Liver (tissue), 9 donors: ENCODE measurements around the gene CALY. TPM values are rescaled to one million over a fixed set of nuclear protein-coding genes. Genes with fewer than 3 reads are reported as not detected.

ENCODE experiments used
- DNase-seq: peaks from one replicate; pipeline ENCODE4 v3.0.0-alpha.2; 2017; ENCODE audit warnings: low spot score
- H3K27ac ChIP-seq, 2 donors: one replicate each; pipeline ENCODE4 v1.7.0; 2013; ENCODE audit warnings: inconsistent platforms in 2 of 2, low read length in 2 of 2, control low read depth in 1 of 2, low read depth in 1 of 2, mild to moderate bottlenecking in 1 of 2
- H3K27me3 ChIP-seq, 4 donors: one replicate each; pipeline versions ENCODE4 v1.6.1 to v1.7.0; 2013; ENCODE audit warnings: low read length in 3 of 4, inconsistent platforms in 1 of 4, mild to moderate bottlenecking in 1 of 4, moderate library complexity in 1 of 4; ENCODE audit not compliant: control insufficient read depth in 4 of 4, insufficient read depth in 4 of 4
- H3K36me3 ChIP-seq, 4 donors: one replicate each; pipeline versions ENCODE4 v1.6.1 to v1.7.0; 2013; ENCODE audit warnings: low read length in 3 of 4, mild to moderate bottlenecking in 3 of 4, low read depth in 1 of 4, moderate library complexity in 1 of 4; ENCODE audit not compliant: control insufficient read depth in 4 of 4, insufficient read depth in 3 of 4
- H3K4me1 ChIP-seq, 4 donors: one replicate each; pipeline versions ENCODE4 v1.6.1 to v1.7.0; 2013; ENCODE audit warnings: low read length in 3 of 4, mild to moderate bottlenecking in 3 of 4, moderate library complexity in 1 of 4; ENCODE audit not compliant: control insufficient read depth in 4 of 4, insufficient read depth in 4 of 4
- H3K4me3 ChIP-seq, 3 donors: one replicate each; pipeline versions ENCODE4 v1.6.1 to v1.7.0; 2013; ENCODE audit warnings: low read length in 3 of 3, control low read depth in 1 of 3, low read depth in 1 of 3, mild to moderate bottlenecking in 1 of 3
- H3K9ac ChIP-seq, 2 donors: one replicate each; pipeline ENCODE4 v1.7.0; 2013; ENCODE audit warnings: low read length in 2 of 2, mild to moderate bottlenecking in 2 of 2, moderate library complexity in 2 of 2, control low read depth in 1 of 2, low read depth in 1 of 2
- H3K9me3 ChIP-seq, 4 donors: one replicate each; pipeline versions ENCODE4 v1.6.1 to v1.7.0; 2013; ENCODE audit warnings: low read length in 3 of 4; ENCODE audit not compliant: control insufficient read depth in 4 of 4
- EGR1 ChIP-seq, 2 donors: IDR thresholded peaks; 2 replicates each; pipeline ENCODE4 v1.6.1; 2016 to 2018; ENCODE audit warnings: antibody characterized with exemption in 2 of 2, low read depth in 2 of 2
- FOXA1 ChIP-seq: IDR thresholded peaks from 2 replicates; pipeline ENCODE4 v1.6.1; 2016; ENCODE audit warnings: antibody characterized with exemption
- FOXA2 ChIP-seq: IDR thresholded peaks from 2 replicates; pipeline ENCODE4 v1.6.1; 2016; ENCODE audit warnings: antibody characterized with exemption
- GABPA ChIP-seq, 2 donors: IDR thresholded peaks in 1 of 2; conservative IDR thresholded peaks in 1 of 2; 2 replicates each; pipeline ENCODE4 v1.6.1; 2016; ENCODE audit warnings: antibody characterized with exemption in 2 of 2, mild to moderate bottlenecking in 1 of 2, moderate library complexity in 1 of 2
- HNF4A ChIP-seq, 2 donors: conservative IDR thresholded peaks; 2 replicates each; pipeline ENCODE4 v1.6.1; 2016; ENCODE audit warnings: antibody characterized with exemption in 2 of 2, mild to moderate bottlenecking in 2 of 2
- HNF4G ChIP-seq: IDR thresholded peaks from 2 replicates; pipeline ENCODE4 v1.6.1; 2016; ENCODE audit warnings: antibody characterized with exemption
- JUND ChIP-seq, 2 donors: IDR thresholded peaks; 2 replicates each; pipeline ENCODE4 v1.6.1; 2016; ENCODE audit warnings: antibody characterized with exemption in 2 of 2
- RAD21 ChIP-seq, 2 donors: IDR thresholded peaks; 2 replicates each; pipeline ENCODE4 v1.6.1; 2016; ENCODE audit warnings: antibody characterized with exemption in 2 of 2, mild to moderate bottlenecking in 2 of 2
- RXRA ChIP-seq, 2 donors: IDR thresholded peaks; 2 replicates each; pipeline ENCODE4 v1.6.1; 2017 to 2018; ENCODE audit warnings: antibody characterized with exemption in 2 of 2, mild to moderate bottlenecking in 1 of 2
- SP1 ChIP-seq: IDR thresholded peaks from 2 replicates; pipeline ENCODE4 v1.6.1; 2018; ENCODE audit warnings: antibody characterized with exemption, mild to moderate bottlenecking
- TAF1 ChIP-seq: conservative IDR thresholded peaks from 2 replicates; pipeline ENCODE4 v1.6.1; 2016; ENCODE audit warnings: antibody characterized with exemption, mild to moderate bottlenecking
- YY1 ChIP-seq: IDR thresholded peaks from 2 replicates; pipeline ENCODE4 v1.6.1; 2016; ENCODE audit warnings: antibody characterized with exemption, mild to moderate bottlenecking
- WGBS: extraction: QIAGEN DNeasy Blood & Tissue Kit; methylation state at CpG from one replicate; pipeline ENCODE4 v1.1.7; 2013; 5-methylcytosine and 5-hydroxymethylcytosine counted together
- polyA plus RNA-seq, 2 donors: library from polyadenylated mRNA; stranded (reverse) in 1 of 2; unstranded in 1 of 2; fragments of 200-250 nt in 1 of 2; fragments of >200 nt in 1 of 2; fragmentation: Nextera tagmentation in 1 of 2; extraction: Ambion mirVana in 1 of 2; gene quantifications; one replicate each; pipeline versions ENCODE4 v1.2.1 to v1.2.3, GENCODE V29; 2013 to 2015
- total RNA-seq, 2 donors: library from RNA; depleted of rRNA; stranded (reverse); fragments of >200 nt; gene quantifications; one replicate each; pipeline ENCODE4 v1.2.3, GENCODE V29; 2014
- TF ChIP-seq, protein P1 (sequence below): fragments of 150-350 bp; IDR thresholded peaks from 2 replicates; pipeline ENCODE4 v1.5.1; 2017; ENCODE audit warnings: improper control_type of control experiment, low read depth, low read length; ENCODE audit not compliant: missing input control
- TF ChIP-seq, protein P2 (sequence below): IDR thresholded peaks from 2 replicates; pipeline ENCODE4 v1.6.1; 2016; ENCODE audit warnings: antibody characterized with exemption
- TF ChIP-seq, protein P3 (sequence below): IDR thresholded peaks from 2 replicates; pipeline ENCODE4 v1.6.1; 2016; ENCODE audit warnings: antibody characterized with exemption
- TF ChIP-seq, protein P4 (sequence below): IDR thresholded peaks from 2 replicates; pipeline ENCODE4 v1.6.1; 2016; ENCODE audit warnings: antibody characterized with exemption
- TF ChIP-seq, protein P5 (sequence below): IDR thresholded peaks from 2 replicates; pipeline ENCODE4 v1.6.1; 2016; ENCODE audit warnings: antibody characterized with exemption, mild to moderate bottlenecking
- donor health status: healthy.
- donor health status: healthy.
- donor health status: healthy.
- donor health status: healthy.
- donor health status: healthy.

The CALY gene
- total and polyA plus RNA-seq, 4 donors = 0.07 TPM; not detected in 3

DNA sequence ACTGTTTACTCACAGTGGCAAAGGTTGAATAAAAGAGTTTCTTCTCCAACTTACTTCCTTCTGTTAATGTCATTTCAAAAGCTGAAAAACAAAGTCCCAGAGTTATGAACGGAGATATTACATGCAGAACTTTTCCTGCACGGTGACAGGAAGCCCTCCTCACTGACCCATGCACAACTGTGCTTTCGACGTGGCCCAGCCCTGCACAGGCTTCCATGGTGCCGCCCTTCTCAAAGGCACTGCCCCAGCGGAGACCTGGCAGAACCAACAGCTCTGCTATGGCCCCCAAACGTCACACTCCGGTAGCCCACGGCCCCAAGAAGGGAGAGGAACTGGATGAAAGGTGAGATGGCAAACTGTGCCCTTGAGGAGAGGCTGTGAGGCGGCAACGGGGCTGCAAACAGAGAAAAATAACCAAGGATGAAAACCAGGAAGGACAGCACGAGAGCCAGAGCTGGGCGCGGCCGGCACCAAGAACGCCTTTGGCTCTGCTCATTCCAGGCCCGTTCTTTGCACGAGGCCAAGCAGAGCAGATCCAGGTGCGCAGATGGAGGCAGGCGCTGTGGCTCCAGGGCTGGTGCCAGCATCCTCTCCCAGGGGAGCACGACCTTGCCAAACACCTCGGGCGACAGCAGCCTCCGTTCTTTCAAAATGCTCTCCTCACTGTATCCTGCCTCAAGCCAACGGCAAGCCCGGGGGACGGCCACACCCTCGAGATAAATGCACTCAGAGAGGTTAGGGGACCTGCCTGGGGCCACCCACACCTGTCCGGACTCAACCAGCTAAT is 28.1 kb upstream of the CALY start:
- TF ChIP-seq, protein P1, sequence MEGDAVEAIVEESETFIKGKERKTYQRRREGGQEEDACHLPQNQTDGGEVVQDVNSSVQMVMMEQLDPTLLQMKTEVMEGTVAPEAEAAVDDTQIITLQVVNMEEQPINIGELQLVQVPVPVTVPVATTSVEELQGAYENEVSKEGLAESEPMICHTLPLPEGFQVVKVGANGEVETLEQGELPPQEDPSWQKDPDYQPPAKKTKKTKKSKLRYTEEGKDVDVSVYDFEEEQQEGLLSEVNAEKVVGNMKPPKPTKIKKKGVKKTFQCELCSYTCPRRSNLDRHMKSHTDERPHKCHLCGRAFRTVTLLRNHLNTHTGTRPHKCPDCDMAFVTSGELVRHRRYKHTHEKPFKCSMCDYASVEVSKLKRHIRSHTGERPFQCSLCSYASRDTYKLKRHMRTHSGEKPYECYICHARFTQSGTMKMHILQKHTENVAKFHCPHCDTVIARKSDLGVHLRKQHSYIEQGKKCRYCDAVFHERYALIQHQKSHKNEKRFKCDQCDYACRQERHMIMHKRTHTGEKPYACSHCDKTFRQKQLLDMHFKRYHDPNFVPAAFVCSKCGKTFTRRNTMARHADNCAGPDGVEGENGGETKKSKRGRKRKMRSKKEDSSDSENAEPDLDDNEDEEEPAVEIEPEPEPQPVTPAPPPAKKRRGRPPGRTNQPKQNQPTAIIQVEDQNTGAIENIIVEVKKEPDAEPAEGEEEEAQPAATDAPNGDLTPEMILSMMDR = no peak
- TF ChIP-seq, protein P2, sequence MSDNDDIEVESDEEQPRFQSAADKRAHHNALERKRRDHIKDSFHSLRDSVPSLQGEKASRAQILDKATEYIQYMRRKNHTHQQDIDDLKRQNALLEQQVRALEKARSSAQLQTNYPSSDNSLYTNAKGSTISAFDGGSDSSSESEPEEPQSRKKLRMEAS = no peak
- TF ChIP-seq, protein P3, sequence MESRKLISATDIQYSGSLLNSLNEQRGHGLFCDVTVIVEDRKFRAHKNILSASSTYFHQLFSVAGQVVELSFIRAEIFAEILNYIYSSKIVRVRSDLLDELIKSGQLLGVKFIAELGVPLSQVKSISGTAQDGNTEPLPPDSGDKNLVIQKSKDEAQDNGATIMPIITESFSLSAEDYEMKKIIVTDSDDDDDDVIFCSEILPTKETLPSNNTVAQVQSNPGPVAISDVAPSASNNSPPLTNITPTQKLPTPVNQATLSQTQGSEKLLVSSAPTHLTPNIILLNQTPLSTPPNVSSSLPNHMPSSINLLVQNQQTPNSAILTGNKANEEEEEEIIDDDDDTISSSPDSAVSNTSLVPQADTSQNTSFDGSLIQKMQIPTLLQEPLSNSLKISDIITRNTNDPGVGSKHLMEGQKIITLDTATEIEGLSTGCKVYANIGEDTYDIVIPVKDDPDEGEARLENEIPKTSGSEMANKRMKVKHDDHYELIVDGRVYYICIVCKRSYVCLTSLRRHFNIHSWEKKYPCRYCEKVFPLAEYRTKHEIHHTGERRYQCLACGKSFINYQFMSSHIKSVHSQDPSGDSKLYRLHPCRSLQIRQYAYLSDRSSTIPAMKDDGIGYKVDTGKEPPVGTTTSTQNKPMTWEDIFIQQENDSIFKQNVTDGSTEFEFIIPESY = no peak
- TF ChIP-seq HNF4A (conservative IDR thresholded peaks at IDR 0.05) (no peak), YY1 (no peak), HNF4G (no peak), FOXA1 (no peak), JUND (IDR thresholded peaks at IDR 0.05) (no peak), TAF1 (no peak), EGR1 (IDR thresholded peaks at IDR 0.05; ENCODE audit: low read depth in 2 of 2) (no peak), GABPA (IDR thresholded peaks at IDR 0.05 in 1 of 2, conservative IDR thresholded peaks at IDR 0.05 in 1 of 2) (no peak), FOXA2 (no peak)
- TF ChIP-seq, protein P4, sequence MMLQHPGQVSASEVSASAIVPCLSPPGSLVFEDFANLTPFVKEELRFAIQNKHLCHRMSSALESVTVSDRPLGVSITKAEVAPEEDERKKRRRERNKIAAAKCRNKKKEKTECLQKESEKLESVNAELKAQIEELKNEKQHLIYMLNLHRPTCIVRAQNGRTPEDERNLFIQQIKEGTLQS = no peak
- TF ChIP-seq, protein P5, sequence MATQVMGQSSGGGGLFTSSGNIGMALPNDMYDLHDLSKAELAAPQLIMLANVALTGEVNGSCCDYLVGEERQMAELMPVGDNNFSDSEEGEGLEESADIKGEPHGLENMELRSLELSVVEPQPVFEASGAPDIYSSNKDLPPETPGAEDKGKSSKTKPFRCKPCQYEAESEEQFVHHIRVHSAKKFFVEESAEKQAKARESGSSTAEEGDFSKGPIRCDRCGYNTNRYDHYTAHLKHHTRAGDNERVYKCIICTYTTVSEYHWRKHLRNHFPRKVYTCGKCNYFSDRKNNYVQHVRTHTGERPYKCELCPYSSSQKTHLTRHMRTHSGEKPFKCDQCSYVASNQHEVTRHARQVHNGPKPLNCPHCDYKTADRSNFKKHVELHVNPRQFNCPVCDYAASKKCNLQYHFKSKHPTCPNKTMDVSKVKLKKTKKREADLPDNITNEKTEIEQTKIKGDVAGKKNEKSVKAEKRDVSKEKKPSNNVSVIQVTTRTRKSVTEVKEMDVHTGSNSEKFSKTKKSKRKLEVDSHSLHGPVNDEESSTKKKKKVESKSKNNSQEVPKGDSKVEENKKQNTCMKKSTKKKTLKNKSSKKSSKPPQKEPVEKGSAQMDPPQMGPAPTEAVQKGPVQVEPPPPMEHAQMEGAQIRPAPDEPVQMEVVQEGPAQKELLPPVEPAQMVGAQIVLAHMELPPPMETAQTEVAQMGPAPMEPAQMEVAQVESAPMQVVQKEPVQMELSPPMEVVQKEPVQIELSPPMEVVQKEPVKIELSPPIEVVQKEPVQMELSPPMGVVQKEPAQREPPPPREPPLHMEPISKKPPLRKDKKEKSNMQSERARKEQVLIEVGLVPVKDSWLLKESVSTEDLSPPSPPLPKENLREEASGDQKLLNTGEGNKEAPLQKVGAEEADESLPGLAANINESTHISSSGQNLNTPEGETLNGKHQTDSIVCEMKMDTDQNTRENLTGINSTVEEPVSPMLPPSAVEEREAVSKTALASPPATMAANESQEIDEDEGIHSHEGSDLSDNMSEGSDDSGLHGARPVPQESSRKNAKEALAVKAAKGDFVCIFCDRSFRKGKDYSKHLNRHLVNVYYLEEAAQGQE = no peak
- WGBS = 72% methylated on average over 29 of the region's 29 CpGs
- H3K27ac ChIP-seq = no peak overlapping the region
- peaks cover 30 to 70% (median 54%) of the 10 kb centered on the region in 4 donors for H3K36me3 ChIP-seq
- no peak overlapping the region for H3K4me3 ChIP-seq
- no peaks in the 10 kb centered on the region for H3K9me3 ChIP-seq
- no peaks in the 10 kb centered on the region for H3K27me3 ChIP-seq
- peaks cover 5 to 25% (median 18%) of the 10 kb centered on the region in 4 donors for H3K4me1 ChIP-seq
- no peak overlapping the region for H3K9ac ChIP-seq
- no peak for DNase-seq

DNA sequence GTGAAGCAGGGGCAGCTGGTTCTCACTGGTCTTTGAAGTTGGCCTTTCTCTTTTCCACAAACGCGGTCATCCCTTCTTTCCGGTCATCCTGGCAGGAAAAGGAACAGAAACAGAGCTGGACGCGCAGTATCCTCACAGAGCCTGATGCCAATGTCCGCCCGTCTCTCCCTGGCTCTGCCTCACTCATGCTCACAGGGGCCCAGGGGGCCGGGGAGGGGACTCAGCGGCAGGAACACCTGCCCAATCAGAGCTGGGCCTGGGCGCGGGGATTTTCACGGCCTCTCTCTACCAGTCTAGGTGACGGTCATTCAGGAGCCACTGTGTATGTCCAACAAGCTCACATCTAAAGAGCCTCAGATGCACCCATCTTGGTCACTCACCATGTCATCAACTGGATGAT is 26.1 kb upstream of the CALY start:
- H3K36me3 ChIP-seq = peaks cover 21 to 53% (median 39%) of the 10 kb centered on the region in 4 donors
- no peak overlapping the region for H3K9ac ChIP-seq
- H3K4me1 ChIP-seq = peaks cover 10 to 36% (median 22%) of the 10 kb centered on the region in 4 donors
- TF ChIP-seq RXRA (IDR thresholded peaks at IDR 0.05) (no peak), EGR1 (IDR thresholded peaks at IDR 0.05; ENCODE audit: low read depth in 2 of 2) (no peak), YY1 (no peak), SP1 (no peak), HNF4G (no peak), RAD21 (IDR thresholded peaks at IDR 0.05) (no peak), HNF4A (conservative IDR thresholded peaks at IDR 0.05) (no peak)
- H3K27me3 ChIP-seq = no peaks in the 10 kb centered on the region
- no peaks in the 10 kb centered on the region for H3K9me3 ChIP-seq
- 94% methylated on average over 13 of the region's 13 CpGs for WGBS
- no peak overlapping the region for H3K4me3 ChIP-seq
- H3K27ac ChIP-seq = no peak overlapping the region
- DNase-seq = no peak
